HEK293 (cell line): ENCODE data around the gene ARHGAP4.

Source experiments
- CTCF ChIA-PET: fragments of 350-600 bp; formaldehyde crosslinking; extraction: SDS; loops from one replicate; lab custom pipeline; 2021; ENCODE audit warnings: antibody characterized with exemption; lab: Yijun Ruan, JAX
- POLR2A ChIA-PET: fragments of 300-600 bp; formaldehyde crosslinking; extraction: SDS; loops from one replicate; lab custom pipeline; 2020; ENCODE audit warnings: antibody characterized with exemption, inconsistent platforms; lab: Yijun Ruan, JAX
- H3K27ac ChIP-seq: fragments of 200-500 bp; sonication (Bioruptor generic); 2 replicates; pipeline ENCODE4 v1.5.1; 2014; ENCODE audit warnings: low read depth, low read length, control low read depth, inconsistent platforms; ENCODE audit errors: extremely low read depth
- H3K36me3 ChIP-seq, 2 experiments: fragments of 200-500 bp in 1 of 2; sonication (Bioruptor generic) in 1 of 2; 1 replicate in 1 of 2; 2 replicates in 1 of 2; pipeline ENCODE4 v1.5.1; 2014 to 2017; ENCODE audit warnings: inconsistent platforms in 2 of 2, low read length in 2 of 2; ENCODE audit not compliant: control insufficient read depth in 2 of 2, insufficient read depth in 1 of 2
- H3K4me1 ChIP-seq: fragments of 200-500 bp; sonication (Bioruptor generic); 2 replicates; pipeline ENCODE4 v1.5.1; 2014; ENCODE audit warnings: mild to moderate bottlenecking, low read length, inconsistent platforms; ENCODE audit not compliant: control insufficient read depth, insufficient read depth
- H3K4me3 ChIP-seq: 2 replicates; pipeline ENCODE4 v1.5.1; 2011; ENCODE audit warnings: low read depth, mild to moderate bottlenecking, control low read depth, low read length, moderate library complexity
- H3K9me3 ChIP-seq: fragments of 200-500 bp; sonication (Bioruptor generic); 2 replicates; pipeline ENCODE4 v1.5.1; 2014; ENCODE audit warnings: low read depth, low read length, inconsistent platforms; ENCODE audit not compliant: control insufficient read depth, insufficient read depth
- ELK4 ChIP-seq: IDR thresholded peaks from 2 replicates; pipeline ENCODE4 v1.6.1; 2011; ENCODE audit warnings: mild to moderate bottlenecking, low read depth, low read length, borderline replicate concordance
- GLI4 ChIP-seq: fragments of 450-650 bp; formaldehyde crosslinking; IDR thresholded peaks from 2 replicates; pipeline ENCODE4 v1.5.1; 2016; ENCODE audit warnings: missing biosample characterization, missing genetic modification characterization
- GLIS2 ChIP-seq: fragments of 450-650 bp; formaldehyde crosslinking; IDR thresholded peaks from 2 replicates; pipeline ENCODE4 v1.5.1; 2016; ENCODE audit warnings: missing biosample characterization, missing genetic modification characterization
- HIC1 ChIP-seq: fragments of 450-650 bp; formaldehyde crosslinking; IDR thresholded peaks from 2 replicates; pipeline ENCODE4 v1.5.1; 2016; ENCODE audit warnings: missing biosample characterization, missing genetic modification characterization
- HOXC10 ChIP-seq: sonication (generic); formaldehyde crosslinking; IDR thresholded peaks from 2 replicates; pipeline ENCODE4 v1.8.1; 2023; ENCODE audit warnings: mild to moderate bottlenecking, missing genetic modification reagents
- IKZF3 ChIP-seq: fragments of 450-650 bp; IDR thresholded peaks from 2 replicates; pipeline ENCODE4 v1.5.0; 2018; ENCODE audit warnings: missing biosample characterization, mild to moderate bottlenecking, missing genetic modification characterization, moderate library complexity
- KLF9 ChIP-seq: fragments of 450-650 bp; formaldehyde crosslinking; IDR thresholded peaks from 2 replicates; pipeline ENCODE4 v1.5.1; 2016; ENCODE audit warnings: missing biosample characterization, missing genetic modification characterization, low read depth
- MEIS1 ChIP-seq: sonication (generic); formaldehyde crosslinking; IDR thresholded peaks from 2 replicates; pipeline ENCODE4 v1.8.1; 2022; ENCODE audit warnings: missing genetic modification reagents, mild to moderate bottlenecking, borderline replicate concordance
- RBAK ChIP-seq: fragments of 450-650 bp; formaldehyde crosslinking; IDR thresholded peaks from 2 replicates; pipeline ENCODE4 v1.5.1; 2016; ENCODE audit warnings: missing biosample characterization, missing genetic modification characterization
- ZBTB8A ChIP-seq: fragments of 450-650 bp; formaldehyde crosslinking; IDR thresholded peaks from 2 replicates; pipeline ENCODE4 v1.5.1; 2016; ENCODE audit warnings: missing biosample characterization, missing genetic modification characterization
- ZFP69B ChIP-seq: fragments of 450-650 bp; formaldehyde crosslinking; IDR thresholded peaks from 2 replicates; pipeline ENCODE4 v1.5.1; 2016; ENCODE audit warnings: missing biosample characterization, missing genetic modification characterization
- ZNF10 ChIP-seq: fragments of 450-650 bp; formaldehyde crosslinking; IDR thresholded peaks from 2 replicates; pipeline ENCODE4 v1.5.1; 2017; ENCODE audit warnings: missing biosample characterization, missing genetic modification characterization
- ZNF174 ChIP-seq: fragments of 450-650 bp; formaldehyde crosslinking; IDR thresholded peaks from 2 replicates; pipeline ENCODE4 v1.5.0; 2017; ENCODE audit warnings: missing biosample characterization, mild to moderate bottlenecking, missing genetic modification characterization
- ZNF18 ChIP-seq: fragments of 450-650 bp; formaldehyde crosslinking; IDR thresholded peaks from 2 replicates; pipeline ENCODE4 v1.5.1; 2016; ENCODE audit warnings: missing biosample characterization, missing genetic modification characterization
- ZNF248 ChIP-seq: fragments of 450-650 bp; formaldehyde crosslinking; IDR thresholded peaks from 2 replicates; pipeline ENCODE4 v1.5.1; 2017; ENCODE audit warnings: missing biosample characterization, missing genetic modification characterization
- ZNF354C ChIP-seq: fragments of 450-650 bp; formaldehyde crosslinking; IDR thresholded peaks from 2 replicates; pipeline ENCODE4 v1.5.1; 2016; ENCODE audit warnings: missing biosample characterization, missing genetic modification characterization, low read depth, borderline replicate concordance
- ZNF37A ChIP-seq: fragments of 450-650 bp; IDR thresholded peaks from 2 replicates; pipeline ENCODE4 v1.5.1; 2018; ENCODE audit warnings: missing biosample characterization, missing genetic modification characterization
- ZNF391 ChIP-seq: fragments of 450-650 bp; formaldehyde crosslinking; IDR thresholded peaks from 2 replicates; pipeline ENCODE4 v1.5.1; 2016; ENCODE audit warnings: low read depth, missing biosample characterization, missing genetic modification characterization, borderline replicate concordance
- ZNF488 ChIP-seq: fragments of 450-650 bp; formaldehyde crosslinking; IDR thresholded peaks from 2 replicates; pipeline ENCODE4 v1.5.1; 2016; ENCODE audit warnings: missing biosample characterization, missing genetic modification characterization
- ZNF621 ChIP-seq: fragments of 450-650 bp; formaldehyde crosslinking; IDR thresholded peaks from 2 replicates; pipeline ENCODE4 v1.5.1; 2017; ENCODE audit warnings: missing biosample characterization, missing genetic modification characterization
- ZNF623 ChIP-seq: fragments of 450-650 bp; formaldehyde crosslinking; IDR thresholded peaks from 2 replicates; pipeline ENCODE4 v1.5.1; 2016; ENCODE audit warnings: missing biosample characterization, missing genetic modification characterization
- ZNF645 ChIP-seq: fragments of 450-650 bp; formaldehyde crosslinking; IDR thresholded peaks from 2 replicates; pipeline ENCODE4; 2016; ENCODE audit warnings: missing biosample characterization, missing genetic modification characterization
- ZNF707 ChIP-seq: fragments of 450-650 bp; formaldehyde crosslinking; IDR thresholded peaks from 2 replicates; pipeline ENCODE4 v1.5.1; 2016; ENCODE audit warnings: missing biosample characterization, missing genetic modification characterization
- ZNF776 ChIP-seq: fragments of 450-650 bp; formaldehyde crosslinking; IDR thresholded peaks from 2 replicates; pipeline ENCODE4 v1.5.0; 2017; ENCODE audit warnings: missing biosample characterization, missing genetic modification characterization, borderline replicate concordance
- ZSCAN23 ChIP-seq: fragments of 450-650 bp; formaldehyde crosslinking; IDR thresholded peaks from 2 replicates; pipeline ENCODE4 v1.5.1; 2016; ENCODE audit warnings: missing biosample characterization, missing genetic modification characterization

Gene ARHGAP4

GRCh38 chrX:153953892-153954557 lies 28.0 kb upstream of the ARHGAP4 start (continued):
- TF ChIP-seq HIC1 (tag by site-specific recombination) (peak; percentile 91), MEIS1 (CRISPR knock-in tag) (no peak)

GRCh38 chrX:153953342-153953830 lies 27.3 kb upstream of the ARHGAP4 start:
- peaks cover 37 to 99% of the 10 kb centered on the region in 2 experiments for H3K36me3 ChIP-seq
- no peak overlapping the region for H3K4me3 ChIP-seq
- H3K9me3 ChIP-seq = no peaks in the 10 kb centered on the region
- POLR2A ChIA-PET = interaction anchor here (1.1 kb wide), 1 partner anchor 18 kb away, joined by 5 read pairs; no protein-coding TSS in a partner anchor
- H3K27ac ChIP-seq = peak overlapping the region; percentile 36; the same call in 1 of the 2 replicates
- H3K4me1 ChIP-seq = no peaks in the 10 kb centered on the region; the same call in 1 of the 2 replicates
- CTCF ChIA-PET = interaction anchor here (0.7 to 10.9 kb wide), 11 partner anchors 10 to 190 kb away, joined by 3 to 267 read pairs (median 4); partner anchors contain the start of genes ARHGAP4, NAA10 and PLXNB3
- TF ChIP-seq GLIS2 (tag by site-specific recombination) (peak; percentile 98), ZNF488 (tag by site-specific recombination) (no peak), ZBTB8A (tag by site-specific recombination) (peak; percentile 58; the same call in 1 of the 2 replicates), IKZF3 (tag by site-specific recombination) (0 out of 2 replicates have a peak, but pooled peaks have one; percentile 23), ZNF354C (no peak), ZFP69B (tag by site-specific recombination) (no peak), KLF9 (tag by site-specific recombination) (no peak), ELK4 (no peak), ZNF10 (tag by site-specific recombination) (0 out of 2 replicates have a peak, but pooled peaks have one; percentile 45), ZNF37A (tag by site-specific recombination) (no peak), ZNF248 (no peak), ZNF391 (no peak), HOXC10 (CRISPR knock-in tag) (0 out of 2 replicates have a peak, but pooled peaks have one; percentile 66), ZNF623 (tag by site-specific recombination) (no peak), ZSCAN23 (no peak), ZNF707 (tag by site-specific recombination) (0 out of 2 replicates have a peak, but pooled peaks have one; percentile 13), ZNF174 (tag by site-specific recombination) (no peak), ZNF645 (tag by site-specific recombination) (no peak), RBAK (tag by site-specific recombination) (no peak), ZNF621 (tag by site-specific recombination) (no peak), GLI4 (tag by site-specific recombination) (no peak), ZNF776 (tag by site-specific recombination) (no peak), ZNF18 (tag by site-specific recombination) (no peak)
